HL-60 (cell line): ENCODE results near the gene C11orf42.
A peak's percentile ranks its signal among the peaks of the same experiment; 100 is the strongest.

ENCODE experiments used
- DNase-seq, 2 experiments: peaks; one replicate each; pipeline ENCODE4 v3.0.0-alpha.2; 2010 to 2020; ENCODE audit warnings: low read depth in 1 of 2, low spot score in 1 of 2
- H3K27ac ChIP-seq: fragments of 250-450 bp; sonication (Bioruptor Pico); replicated peaks from 2 replicates; pipeline ENCODE4 v1.5.1; 2020; ENCODE audit warnings: mild to moderate bottlenecking, moderate library complexity
- H3K27me3 ChIP-seq: fragments of 250-450 bp; sonication (Bioruptor Pico); 2 replicates; pipeline ENCODE4 v1.5.1; 2021; ENCODE audit warnings: mild to moderate bottlenecking, moderate library complexity; ENCODE audit not compliant: insufficient read depth, poor library complexity, severe bottlenecking
- H3K4me3 ChIP-seq: replicated peaks from 2 replicates; pipeline ENCODE4 v1.5.1; 2011; ENCODE audit warnings: mild to moderate bottlenecking, control low read depth, low read length; ENCODE audit not compliant: insufficient read depth
- CTCF ChIP-seq: IDR thresholded peaks from one replicate; pipeline ENCODE4 v1.5.1; 2011; ENCODE audit warnings: low read length, control low read depth, inconsistent platforms; ENCODE audit not compliant: insufficient read depth
- GABPA ChIP-seq: IDR thresholded peaks from 2 replicates; pipeline ENCODE4 v1.6.1; 2012; ENCODE audit warnings: low read depth
- POLR2AphosphoS5 ChIP-seq: IDR thresholded peaks from 2 replicates; pipeline ENCODE4 v1.6.1; 2012; ENCODE audit warnings: low read depth
- SPI1 ChIP-seq: IDR thresholded peaks from 2 replicates; pipeline ENCODE4 v1.6.1; 2012; ENCODE audit warnings: low read depth, mild to moderate bottlenecking, borderline replicate concordance
- TF ChIP-seq, protein P1 (sequence below): IDR thresholded peaks from 2 replicates; pipeline ENCODE4 v1.6.1; 2012; ENCODE audit warnings: low read depth; ENCODE audit not compliant: insufficient replicate concordance

The C11orf42 gene

DNA sequence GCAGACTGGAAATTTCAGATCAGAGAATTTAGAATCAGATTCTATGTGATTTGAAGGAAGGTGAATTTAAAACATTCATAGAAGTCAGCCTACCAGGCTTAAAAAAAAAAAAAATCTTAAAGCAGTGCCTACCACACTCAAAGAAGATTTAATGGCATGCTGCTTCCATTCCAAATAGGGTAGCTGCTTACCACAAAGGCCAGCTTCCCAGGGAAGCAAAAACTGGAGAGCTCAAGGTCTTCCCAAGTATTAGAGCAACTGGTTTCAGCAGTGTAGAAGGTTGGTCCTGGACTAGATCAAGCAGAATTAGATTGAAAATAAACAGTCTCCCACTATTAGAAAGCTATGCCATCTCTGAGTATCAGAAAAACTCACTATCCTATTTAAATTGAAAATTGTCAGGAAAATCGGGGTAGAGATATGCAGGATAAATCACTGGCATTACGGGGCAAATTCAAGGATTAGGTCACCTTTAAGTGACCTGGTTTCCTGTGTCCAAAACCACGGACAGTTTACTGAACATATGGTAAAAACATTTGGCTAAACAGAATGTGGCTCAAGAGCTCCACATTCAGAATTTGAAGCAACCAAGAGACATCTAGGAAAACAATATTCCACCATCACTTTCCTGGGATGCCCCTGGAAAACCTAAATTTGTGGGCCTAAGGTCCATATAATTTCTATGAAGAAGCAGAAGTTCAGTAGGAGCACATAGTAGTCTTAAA, 1.3 kb downstream of the C11orf42 start:
- DNase-seq = no peak
- TF ChIP-seq POLR2AphosphoS5 (no peak), GABPA (no peak)
- Histone ChIP-seq H3K4me3 (no peak overlapping the region), H3K27ac (peak overlapping the region; percentile 92), H3K27me3 (no peaks in the 10 kb centered on the region)

GRCh38 chr11:6209801-6210200, 4.4 kb downstream of the C11orf42 start:
- Histone ChIP-seq H3K27me3 (no peaks in the 10 kb centered on the region), H3K4me3 (no peak overlapping the region), H3K27ac (no peak overlapping the region)
- TF ChIP-seq GABPA (no peak), SPI1 (no peak), CTCF (no peak), POLR2AphosphoS5 (no peak)
- TF ChIP-seq, protein P1, sequence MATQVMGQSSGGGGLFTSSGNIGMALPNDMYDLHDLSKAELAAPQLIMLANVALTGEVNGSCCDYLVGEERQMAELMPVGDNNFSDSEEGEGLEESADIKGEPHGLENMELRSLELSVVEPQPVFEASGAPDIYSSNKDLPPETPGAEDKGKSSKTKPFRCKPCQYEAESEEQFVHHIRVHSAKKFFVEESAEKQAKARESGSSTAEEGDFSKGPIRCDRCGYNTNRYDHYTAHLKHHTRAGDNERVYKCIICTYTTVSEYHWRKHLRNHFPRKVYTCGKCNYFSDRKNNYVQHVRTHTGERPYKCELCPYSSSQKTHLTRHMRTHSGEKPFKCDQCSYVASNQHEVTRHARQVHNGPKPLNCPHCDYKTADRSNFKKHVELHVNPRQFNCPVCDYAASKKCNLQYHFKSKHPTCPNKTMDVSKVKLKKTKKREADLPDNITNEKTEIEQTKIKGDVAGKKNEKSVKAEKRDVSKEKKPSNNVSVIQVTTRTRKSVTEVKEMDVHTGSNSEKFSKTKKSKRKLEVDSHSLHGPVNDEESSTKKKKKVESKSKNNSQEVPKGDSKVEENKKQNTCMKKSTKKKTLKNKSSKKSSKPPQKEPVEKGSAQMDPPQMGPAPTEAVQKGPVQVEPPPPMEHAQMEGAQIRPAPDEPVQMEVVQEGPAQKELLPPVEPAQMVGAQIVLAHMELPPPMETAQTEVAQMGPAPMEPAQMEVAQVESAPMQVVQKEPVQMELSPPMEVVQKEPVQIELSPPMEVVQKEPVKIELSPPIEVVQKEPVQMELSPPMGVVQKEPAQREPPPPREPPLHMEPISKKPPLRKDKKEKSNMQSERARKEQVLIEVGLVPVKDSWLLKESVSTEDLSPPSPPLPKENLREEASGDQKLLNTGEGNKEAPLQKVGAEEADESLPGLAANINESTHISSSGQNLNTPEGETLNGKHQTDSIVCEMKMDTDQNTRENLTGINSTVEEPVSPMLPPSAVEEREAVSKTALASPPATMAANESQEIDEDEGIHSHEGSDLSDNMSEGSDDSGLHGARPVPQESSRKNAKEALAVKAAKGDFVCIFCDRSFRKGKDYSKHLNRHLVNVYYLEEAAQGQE = no peak
- DNase-seq = no peak

DNA sequence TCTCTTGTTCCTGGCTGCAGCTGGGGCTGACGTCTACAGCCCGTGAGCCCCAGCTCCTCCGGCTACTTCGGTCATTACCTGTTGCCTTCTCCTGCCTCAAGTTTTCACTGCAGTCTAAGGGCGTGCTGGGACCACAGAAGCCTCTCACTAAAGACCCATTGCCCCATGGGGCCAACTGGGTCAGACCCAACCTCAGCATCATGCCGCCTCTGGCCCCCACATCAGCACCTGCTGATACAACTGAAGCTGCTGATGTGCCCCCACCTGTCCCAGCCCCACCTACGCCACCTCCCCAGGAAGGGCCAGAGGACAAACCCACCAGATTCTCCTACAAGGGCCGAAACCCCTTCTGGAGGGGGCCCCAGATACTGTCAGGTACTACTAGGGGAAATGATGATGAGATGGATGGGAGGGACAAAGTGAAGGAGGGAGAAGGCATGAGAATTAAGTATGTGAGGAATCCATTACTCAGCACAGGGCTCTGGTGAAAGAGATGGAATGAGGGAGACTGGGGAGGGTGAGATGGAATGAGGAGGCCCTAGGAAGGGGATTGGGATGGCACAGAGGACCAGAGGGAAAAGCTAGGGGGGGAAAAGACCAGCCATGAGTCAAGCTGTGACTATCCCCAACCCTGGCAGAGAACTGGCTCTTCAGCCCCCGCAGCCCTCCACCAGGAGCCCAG, 5.1 kb downstream of the C11orf42 start:
- Histone ChIP-seq H3K4me3 (no peak overlapping the region), H3K27me3 (no peaks in the 10 kb centered on the region), H3K27ac (no peak overlapping the region)
- TF ChIP-seq SPI1 (no peak), CTCF (no peak), POLR2AphosphoS5 (no peak), GABPA (no peak)
- TF ChIP-seq, protein P1 = no peak
- no peak for DNase-seq

DNA sequence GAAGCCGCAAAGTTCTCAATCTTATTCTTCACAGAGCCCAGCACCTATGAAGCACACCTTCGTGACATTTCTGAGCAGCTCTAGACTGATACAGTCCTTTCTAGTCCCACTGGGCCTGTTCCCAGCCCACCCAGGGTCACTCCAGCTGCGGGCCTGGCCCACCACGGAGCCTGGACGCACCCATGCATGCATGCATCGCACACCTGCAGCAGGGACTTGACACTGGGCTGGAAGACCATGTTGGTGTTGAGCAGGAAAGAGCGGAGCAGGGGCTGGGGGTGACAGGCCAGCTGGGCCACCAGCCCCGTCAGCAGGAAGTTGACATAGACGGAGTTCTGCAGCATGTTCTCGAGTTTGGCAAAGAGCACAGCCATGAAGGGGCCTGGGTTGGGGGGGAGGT, 9.2 kb downstream of the C11orf42 start:
- DNase-seq = no peak
- Histone ChIP-seq H3K27ac (no peak overlapping the region), H3K4me3 (no peak overlapping the region), H3K27me3 (no peaks in the 10 kb centered on the region)
- TF ChIP-seq CTCF (no peak), SPI1 (no peak), GABPA (no peak), POLR2AphosphoS5 (no peak)
- TF ChIP-seq, protein P1 = no peak
